Keratinocyte (primary cell): ENCODE measurements around the gene VPS26C. TPM values are rescaled to one million over a fixed set of nuclear protein-coding genes. Genes with fewer than 3 reads are reported as not detected.

Source experiments
- DNase-seq: peaks from one replicate; pipeline ENCODE4 v3.0.0-alpha.2; 2011; ENCODE audit warnings: low read depth, missing footprints, low spot score
- FAIRE-seq: peaks from 2 replicates; lab custom pipeline; 2011; peaks lifted over from hg19 to GRCh38; lab: Jason Lieb, UNC
- H2AFZ ChIP-seq: 2 replicates; pipeline ENCODE4 v1.6.0; 2012; ENCODE audit warnings: low read length, control low read depth, inconsistent platforms; ENCODE audit not compliant: control insufficient read depth
- H3K27ac ChIP-seq: 2 replicates; pipeline ENCODE4 v1.5.1; 2011; ENCODE audit warnings: low read length; ENCODE audit not compliant: control insufficient read depth, insufficient read depth
- H3K27me3 ChIP-seq: 3 replicates; pipeline ENCODE4 v1.6.0; 2011; ENCODE audit warnings: low read length; ENCODE audit not compliant: control insufficient read depth, insufficient read depth; ENCODE audit errors: extremely low read depth
- H3K36me3 ChIP-seq, 2 experiments: 2 replicates in 1 of 2; 3 replicates in 1 of 2; pipeline ENCODE4 v1.5.1; 2011; ENCODE audit warnings: low read length in 2 of 2, mild to moderate bottlenecking in 1 of 2; ENCODE audit not compliant: control insufficient read depth in 2 of 2, insufficient read depth in 2 of 2; ENCODE audit errors: extremely low read depth in 1 of 2
- H3K4me1 ChIP-seq: 3 replicates; pipeline ENCODE4 v1.5.1; 2011; ENCODE audit warnings: low read length; ENCODE audit not compliant: control insufficient read depth, insufficient read depth; ENCODE audit errors: extremely low read depth
- H3K4me2 ChIP-seq: 3 replicates; pipeline ENCODE4 v1.6.0; 2011; ENCODE audit warnings: low read depth, low read length; ENCODE audit not compliant: control insufficient read depth, insufficient read depth; ENCODE audit errors: extremely low read depth
- H3K4me3 ChIP-seq, 3 experiments: fragments of 200-600 bp in 1 of 3; sonication (generic) in 1 of 3; 2 replicates in 2 of 3; 3 replicates in 1 of 3; pipeline ENCODE4 v1.5.1; 2011 to 2016; ENCODE audit warnings: low read length in 3 of 3, mild to moderate bottlenecking in 3 of 3, control low read depth in 2 of 3, inconsistent platforms in 1 of 3, low read depth in 1 of 3, mixed read lengths in 1 of 3, mixed run types in 1 of 3, moderate library complexity in 1 of 3; ENCODE audit not compliant: control insufficient read depth in 2 of 3, insufficient read depth in 2 of 3; ENCODE audit errors: extremely low read depth in 1 of 3
- H3K79me2 ChIP-seq: 2 replicates; pipeline ENCODE4 v1.6.0; 2012; ENCODE audit warnings: low read length; ENCODE audit not compliant: control insufficient read depth, insufficient read depth
- H3K9ac ChIP-seq: 3 replicates; pipeline ENCODE4 v1.6.0; 2011; ENCODE audit warnings: low read length; ENCODE audit not compliant: control insufficient read depth, insufficient read depth; ENCODE audit errors: extremely low read depth
- H3K9me1 ChIP-seq: 3 replicates; pipeline ENCODE4 v1.6.0; 2011; ENCODE audit warnings: low read length; ENCODE audit not compliant: control insufficient read depth, insufficient read depth; ENCODE audit errors: extremely low read depth
- H3K9me3 ChIP-seq: 2 replicates; pipeline ENCODE4 v1.5.1; 2012; ENCODE audit warnings: low read depth, low read length; ENCODE audit not compliant: control insufficient read depth
- H4K20me1 ChIP-seq: 3 replicates; pipeline ENCODE4 v1.6.0; 2011; ENCODE audit warnings: low read length; ENCODE audit not compliant: control insufficient read depth, insufficient read depth; ENCODE audit errors: extremely low read depth
- CTCF ChIP-seq, 3 experiments: IDR thresholded peaks in 1 of 3; conservative IDR thresholded peaks in 1 of 3; optimal IDR thresholded peaks in 1 of 3; 2 replicates in 2 of 3; 3 replicates in 1 of 3; pipeline versions ENCODE3 to v1.5.1; 2011; ENCODE audit warnings: low read length in 3 of 3, mild to moderate bottlenecking in 3 of 3, moderate library complexity in 2 of 3, control low read depth in 1 of 3, inconsistent platforms in 1 of 3; ENCODE audit not compliant: insufficient read depth in 2 of 3; ENCODE audit errors: extremely low read depth in 1 of 3
- EZH2 ChIP-seq: IDR thresholded peaks from one replicate; pipeline ENCODE4 v1.6.1; 2012; ENCODE audit warnings: inconsistent platforms, mild to moderate bottlenecking, low read length, moderate library complexity
- dilution Hi-C: fragments of 300-500 bp; cut with MboI; formaldehyde crosslinking; loops from one replicate; pipeline ENCODE4 v1.7.0; 2020; ENCODE audit warnings: low sequenced_read_pairs; ENCODE audit not compliant: extremely low pct_ligation_motif_present
- polyA plus RNA-seq, 5 experiments: library from polyadenylated mRNA; depleted of rRNA in 3 of 5; stranded (reverse) in 3 of 5; stranded (forward) in 1 of 5; unstranded in 1 of 5; fragments of >200 nt; gene quantifications; 1 replicate in 1 of 5; 2 replicates in 3 of 5; 3 replicates in 1 of 5; pipeline versions ENCODE4 v1.2.1 to v1.2.3, GENCODE V29; 2011 to 2012; ENCODE audit warnings: missing spikeins in 2 of 5, low read depth in 1 of 5, low replicate concordance in 1 of 5

VPS26C gene
- polyA plus RNA-seq, 1 donor (not counting 4 experiments of a cell fraction or from before 2014, with no cell fraction given): 41.3 TPM

GRCh38 chr21:37237346-37237745 is 29.8 kb downstream of the VPS26C start:
- Histone ChIP-seq H3K9me3 (no peaks in the 10 kb centered on the region), H3K27ac (no peak overlapping the region), H3K4me1 (no peaks in the 10 kb centered on the region), H3K4me3 (no peak overlapping the region), H4K20me1 (no peaks in the 10 kb centered on the region), H3K79me2 (peaks cover 10% of the 10 kb centered on the region), H3K36me3 (peaks cover 3 to 13% of the 10 kb centered on the region in 2 experiments), H3K4me2 (no peak overlapping the region), H2AFZ (no peak overlapping the region), H3K27me3 (no peaks in the 10 kb centered on the region), H3K9me1 (no peaks in the 10 kb centered on the region), H3K9ac (no peak overlapping the region)
- DNase-seq (no peak), FAIRE-seq (no peak)
- no peak for TF ChIP-seq EZH2
- no peak for TF ChIP-seq CTCF (optimal IDR thresholded peaks at IDR 0.05 in 1 of 3, IDR thresholded peaks at IDR 0.05 in 1 of 3, conservative IDR thresholded peaks at IDR 0.05 in 1 of 3; ENCODE audit: extremely low read depth in 1 of 3, insufficient read depth in 2 of 3, low read length in 3 of 3)
- dilution Hi-C loops: no loop called here

DNA sequence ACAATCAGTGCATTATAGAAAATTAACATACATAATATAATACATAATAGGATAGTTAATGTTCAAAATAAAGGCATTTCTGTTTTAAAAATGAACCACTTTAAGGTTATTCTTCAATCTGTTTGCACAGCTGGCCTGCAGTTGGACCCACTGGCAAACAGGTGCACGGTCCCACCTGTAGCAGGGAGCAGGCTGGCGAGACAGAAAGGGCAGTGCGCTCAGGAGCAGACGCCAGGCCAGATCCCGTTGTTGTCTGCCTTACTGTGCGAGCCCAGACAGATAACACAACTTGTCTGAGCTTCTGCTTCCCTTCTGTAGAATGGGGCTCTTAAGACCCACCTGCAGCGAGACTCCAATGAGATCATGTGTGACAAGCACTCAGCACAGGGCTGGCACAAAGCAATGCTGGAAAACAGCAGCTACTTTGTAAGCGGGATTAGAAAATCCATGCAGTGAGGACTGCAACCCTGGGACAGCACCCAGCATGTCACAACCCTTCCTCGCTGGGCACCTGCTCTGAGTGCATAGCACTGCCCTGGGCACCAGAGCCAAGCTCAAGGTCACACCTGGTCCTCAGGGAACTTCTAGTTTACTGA is 33.5 kb downstream of the VPS26C start:
- DNase-seq (no peak), FAIRE-seq (no peak)
- dilution Hi-C loops: no loop called here
- TF ChIP-seq CTCF (optimal IDR thresholded peaks at IDR 0.05 in 1 of 3, IDR thresholded peaks at IDR 0.05 in 1 of 3, conservative IDR thresholded peaks at IDR 0.05 in 1 of 3; ENCODE audit: extremely low read depth in 1 of 3, insufficient read depth in 2 of 3, low read length in 3 of 3) (no peak), EZH2 (no peak)
- Histone ChIP-seq H2AFZ (no peak overlapping the region), H3K4me1 (no peaks in the 10 kb centered on the region), H3K9ac (no peak overlapping the region), H3K79me2 (no peaks in the 10 kb centered on the region), H3K4me3 (no peak overlapping the region), H3K36me3 (peaks cover 19 to 26% of the 10 kb centered on the region in 2 experiments), H3K9me3 (no peaks in the 10 kb centered on the region), H3K9me1 (no peaks in the 10 kb centered on the region), H4K20me1 (no peaks in the 10 kb centered on the region), H3K27ac (no peak overlapping the region), H3K4me2 (no peak overlapping the region), H3K27me3 (no peaks in the 10 kb centered on the region)
